ENCODE data around the gene CACNA1S.

The CACNA1S gene

GRCh38 chr1:201112173-201112731, at the start of gene CACNA1S:
Gene CACNA1S (minus strand): TSS chr1:201112426. CDS start chr1:201112339, 87 bp downstream.
- TF ChIP-seq EZH2phosphoT487 (IDR thresholded peaks at IDR 0.05; ENCODE audit: borderline replicate concordance, low read length) = no peak
- no peak for TF ChIP-seq CTCF (IDR thresholded peaks at IDR 0.05; ENCODE audit: low read depth, low read length, poor library complexity, severe bottlenecking)
- Histone ChIP-seq H3K9me2 (replicated peaks; ENCODE audit: control insufficient read depth, low read length) (no peaks in the 10 kb centered on the region), H3K36me3 (ENCODE audit: control insufficient read depth, low read length) (no peaks in the 10 kb centered on the region), H3K4me2 (ENCODE audit: low read length) (no peak within 1 kb of the TSS), H3K4me1 (ENCODE audit: control insufficient read depth, low read length) (no peaks in the 10 kb centered on the region), H3K27ac (ENCODE audit: low read depth, low read length) (no peak within 1 kb of the TSS), H3K4me3 (ENCODE audit: low read length) (no peak within 1 kb of the TSS), H4K20me1 (ENCODE audit: control insufficient read depth, insufficient read depth, low read depth, low read length) (no peaks in the 10 kb centered on the region), H3K27me3 (ENCODE audit: control insufficient read depth, low read length) (peaks cover 4% of the 10 kb centered on the region; the same call in 1 of the 2 replicates), H3F3A (ENCODE audit: control insufficient read depth, insufficient read depth) (no peaks in the 10 kb centered on the region), H3K9me3 (ENCODE audit: control insufficient read depth, insufficient read depth, low read length) (no peaks in the 10 kb centered on the region), H3K79me2 (ENCODE audit: control insufficient read depth, low read length) (no peaks in the 10 kb centered on the region)

- peaks cover 4% of the 10 kb centered on the region for H3K79me2 ChIP-seq (ENCODE audit: control insufficient read depth, low read length)
- H3K9me3 ChIP-seq (ENCODE audit: control insufficient read depth, insufficient read depth, low read length) = no peaks in the 10 kb centered on the region
- TF ChIP-seq EZH2phosphoT487 (IDR thresholded peaks at IDR 0.05; ENCODE audit: borderline replicate concordance, low read length) = no peak
- TF ChIP-seq CTCF (IDR thresholded peaks at IDR 0.05; ENCODE audit: low read depth, low read length, poor library complexity, severe bottlenecking) = no peak
- H3K4me1 ChIP-seq (ENCODE audit: control insufficient read depth, low read length) = peaks cover 14% of the 10 kb centered on the region
- H3K27ac ChIP-seq (ENCODE audit: low read depth, low read length) = no peak overlapping the region
- H4K20me1 ChIP-seq (ENCODE audit: control insufficient read depth, insufficient read depth, low read depth, low read length) = no peaks in the 10 kb centered on the region
- no peak overlapping the region for H3K4me2 ChIP-seq (ENCODE audit: low read length)
- no peak overlapping the region for H3K4me3 ChIP-seq (ENCODE audit: low read length)
- H3K36me3 ChIP-seq (ENCODE audit: control insufficient read depth, low read length) = no peaks in the 10 kb centered on the region
- H3K9me2 ChIP-seq (replicated peaks; ENCODE audit: control insufficient read depth, low read length) = no peaks in the 10 kb centered on the region
- H3K27me3 ChIP-seq (ENCODE audit: control insufficient read depth, low read length) = peaks cover 20% of the 10 kb centered on the region
- H3F3A ChIP-seq (ENCODE audit: control insufficient read depth, insufficient read depth) = no peaks in the 10 kb centered on the region
Measured at GRCh38 chr1:201157949-201158348, 45.7 kb upstream of the CACNA1S start.

GRCh38 chr1:201156819-201157218, 44.6 kb upstream of the CACNA1S start:
- no peak overlapping the region for H3K27ac ChIP-seq (ENCODE audit: low read depth, low read length)
- H3K4me3 ChIP-seq (ENCODE audit: low read length) = no peak overlapping the region
- no peak for TF ChIP-seq CTCF (IDR thresholded peaks at IDR 0.05; ENCODE audit: low read depth, low read length, poor library complexity, severe bottlenecking)
- no peak for TF ChIP-seq EZH2phosphoT487 (IDR thresholded peaks at IDR 0.05; ENCODE audit: borderline replicate concordance, low read length)
- no peaks in the 10 kb centered on the region for H3K9me3 ChIP-seq (ENCODE audit: control insufficient read depth, insufficient read depth, low read length)
- H3K27me3 ChIP-seq (ENCODE audit: control insufficient read depth, low read length) = peaks cover 20% of the 10 kb centered on the region
- H3K79me2 ChIP-seq (ENCODE audit: control insufficient read depth, low read length) = peaks cover 4% of the 10 kb centered on the region
- no peaks in the 10 kb centered on the region for H4K20me1 ChIP-seq (ENCODE audit: control insufficient read depth, insufficient read depth, low read depth, low read length)
- H3F3A ChIP-seq (ENCODE audit: control insufficient read depth, insufficient read depth) = no peaks in the 10 kb centered on the region
- no peaks in the 10 kb centered on the region for H3K9me2 ChIP-seq (replicated peaks; ENCODE audit: control insufficient read depth, low read length)
- peaks cover 1% of the 10 kb centered on the region for H3K36me3 ChIP-seq (ENCODE audit: control insufficient read depth, low read length)
- no peak overlapping the region for H3K4me2 ChIP-seq (ENCODE audit: low read length)
- H3K4me1 ChIP-seq (ENCODE audit: control insufficient read depth, low read length) = peaks cover 14% of the 10 kb centered on the region
